Fibroblast of lung (primary cell): ENCODE data around the gene MYRFL.

Source experiments
- EZH2 ChIP-seq: IDR thresholded peaks from 2 replicates; pipeline ENCODE4 v1.5.1; 2012; ENCODE audit warnings: low read length, control low read depth, mild to moderate bottlenecking; ENCODE audit errors: missing control alignments
- TF ChIP-seq, protein P1 (sequence below), 2 donors: IDR thresholded peaks in 1 of 2; conservative IDR thresholded peaks in 1 of 2; 1 replicate in 1 of 2; 2 replicates in 1 of 2; pipeline ENCODE4 v1.5.1; 2011 to 2012; ENCODE audit warnings: low read length in 2 of 2, control low read depth in 1 of 2, inconsistent platforms in 1 of 2, low read depth in 1 of 2, mild to moderate bottlenecking in 1 of 2

DNA sequence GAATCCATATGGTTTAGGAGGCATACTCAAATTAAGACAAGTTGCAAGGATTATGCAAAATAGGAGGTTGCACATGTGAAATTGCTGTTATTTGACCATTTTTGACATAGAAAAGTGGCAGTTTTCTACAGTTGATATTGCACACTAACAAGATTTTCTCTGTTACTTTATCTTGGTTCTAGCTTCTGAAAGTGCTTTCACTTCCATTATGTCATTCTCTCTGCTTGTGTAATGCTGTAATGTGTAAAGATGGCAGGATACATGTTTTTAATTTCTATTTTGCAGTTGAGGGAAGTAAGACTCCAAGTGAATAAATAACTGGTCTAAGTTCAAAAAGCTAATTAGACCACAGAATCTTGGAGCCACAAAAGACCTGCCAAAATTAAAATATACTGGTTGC lies 60.6 kb downstream of the MYRFL start:
- TF ChIP-seq, protein P1, sequence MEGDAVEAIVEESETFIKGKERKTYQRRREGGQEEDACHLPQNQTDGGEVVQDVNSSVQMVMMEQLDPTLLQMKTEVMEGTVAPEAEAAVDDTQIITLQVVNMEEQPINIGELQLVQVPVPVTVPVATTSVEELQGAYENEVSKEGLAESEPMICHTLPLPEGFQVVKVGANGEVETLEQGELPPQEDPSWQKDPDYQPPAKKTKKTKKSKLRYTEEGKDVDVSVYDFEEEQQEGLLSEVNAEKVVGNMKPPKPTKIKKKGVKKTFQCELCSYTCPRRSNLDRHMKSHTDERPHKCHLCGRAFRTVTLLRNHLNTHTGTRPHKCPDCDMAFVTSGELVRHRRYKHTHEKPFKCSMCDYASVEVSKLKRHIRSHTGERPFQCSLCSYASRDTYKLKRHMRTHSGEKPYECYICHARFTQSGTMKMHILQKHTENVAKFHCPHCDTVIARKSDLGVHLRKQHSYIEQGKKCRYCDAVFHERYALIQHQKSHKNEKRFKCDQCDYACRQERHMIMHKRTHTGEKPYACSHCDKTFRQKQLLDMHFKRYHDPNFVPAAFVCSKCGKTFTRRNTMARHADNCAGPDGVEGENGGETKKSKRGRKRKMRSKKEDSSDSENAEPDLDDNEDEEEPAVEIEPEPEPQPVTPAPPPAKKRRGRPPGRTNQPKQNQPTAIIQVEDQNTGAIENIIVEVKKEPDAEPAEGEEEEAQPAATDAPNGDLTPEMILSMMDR (conservative IDR thresholded peaks at IDR 0.05 in 1 of 2, IDR thresholded peaks at IDR 0.05 in 1 of 2; ENCODE audit: low read depth in 1 of 2, low read length in 2 of 2), result no peak
- no peak for TF ChIP-seq EZH2
